Activated effector memory CD4-positive, alpha-beta T cell treated with anti-CD3 and anti-CD28 coated beads, Interleukin-2, amount 50 U/mL, for 16 hours (primary cell): ENCODE measurements around the gene TANK.

Experiments used
- DNase-seq: peaks from one replicate; pipeline ENCODE4 v3.0.0-alpha.2; 2020

The TANK gene

GRCh38 chr2:161134547-161135518 lies 25.4 kb upstream of the TANK start:
- no peak for DNase-seq

GRCh38 chr2:161135951-161136593 lies 24.2 kb upstream of the TANK start:
- DNase-seq: no peak

DNA sequence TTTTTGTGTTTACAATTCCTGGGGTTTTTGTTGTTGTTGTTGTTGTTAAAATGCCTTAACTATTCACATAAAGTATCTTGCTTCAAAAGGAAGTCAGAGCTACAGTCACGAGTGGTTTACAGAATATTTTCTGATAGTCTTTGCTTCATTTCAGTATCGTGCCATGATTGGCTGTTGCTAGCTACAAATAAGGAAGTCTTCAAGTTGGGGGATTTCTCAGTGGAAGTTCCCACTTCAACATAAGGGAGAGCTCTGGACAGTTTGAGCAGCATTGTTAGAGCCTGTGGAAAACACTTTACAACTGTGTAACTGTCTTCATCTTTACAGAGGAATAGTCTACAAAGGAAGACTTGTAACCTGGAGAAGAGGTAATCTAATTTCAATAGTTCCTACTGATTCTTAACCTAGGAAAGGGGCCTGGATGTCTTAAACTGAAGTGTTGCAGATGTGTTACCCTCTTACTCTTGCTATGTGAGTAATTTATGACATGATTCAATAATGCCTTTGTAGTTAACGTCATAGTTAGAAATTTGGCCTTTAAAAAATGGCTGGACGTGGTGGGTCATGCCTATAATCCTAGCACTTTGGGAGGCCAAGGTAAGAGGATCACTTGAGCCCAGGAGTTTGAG lies 23.4 kb upstream of the TANK start:
- peak; percentile 66 for DNase-seq

GRCh38 chr2:161138429-161138828 lies 21.8 kb upstream of the TANK start:
- peak; percentile 76 for DNase-seq

GRCh38 chr2:161139098-161139987 lies 20.9 kb upstream of the TANK start:
- no peak for DNase-seq

GRCh38 chr2:161141033-161141432 lies 19.2 kb upstream of the TANK start:
- peak; percentile 71 for DNase-seq

DNA sequence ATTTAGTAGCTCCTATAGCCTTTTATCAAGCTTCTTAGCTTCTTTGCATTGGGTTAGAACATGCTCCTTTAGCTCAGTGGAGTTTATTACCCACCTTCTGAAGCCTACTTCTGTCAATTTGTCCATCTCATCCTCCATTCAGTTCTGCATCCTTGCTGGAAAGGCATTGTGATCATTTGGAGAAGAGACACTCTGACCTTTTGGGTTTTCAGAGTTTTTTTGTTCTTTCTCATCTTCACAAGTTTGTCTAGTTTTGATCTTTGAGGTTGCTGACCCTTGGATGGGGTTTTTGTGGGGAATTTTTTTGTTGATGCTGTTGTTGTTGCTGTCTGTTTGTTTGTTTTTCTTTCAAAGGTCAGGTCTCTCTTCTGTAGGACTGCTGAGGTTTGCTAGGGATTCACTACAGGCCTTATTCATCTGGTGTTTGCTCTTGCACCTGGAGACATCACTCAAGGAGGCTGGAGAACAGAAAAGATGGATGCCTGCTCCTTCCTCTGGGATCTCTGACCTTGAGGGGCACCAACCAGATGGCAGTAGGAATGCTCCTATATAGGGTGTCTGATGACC lies 13.9 kb upstream of the TANK start:
- no peak for DNase-seq

- no peak for DNase-seq
Observed at GRCh38 chr2:161146996-161147395, 13.2 kb upstream of the TANK start.

DNA sequence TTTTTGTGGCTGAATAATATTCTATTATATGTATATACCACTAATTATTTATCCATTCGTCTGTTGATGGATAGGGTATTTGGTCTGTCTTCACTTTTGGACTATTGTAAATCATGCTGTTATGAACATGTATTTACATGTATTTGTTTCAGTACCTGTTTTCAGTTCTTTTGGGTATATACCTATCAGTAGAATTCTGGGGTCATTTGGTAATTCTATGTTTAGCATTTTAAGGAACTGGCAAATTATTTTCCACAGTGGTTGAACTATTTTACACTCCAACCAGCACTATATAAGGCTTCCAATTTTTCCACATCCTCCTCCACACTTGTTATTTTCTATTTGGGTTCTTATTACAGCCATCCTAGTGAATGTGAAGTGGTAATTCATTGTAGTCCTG lies 12.4 kb upstream of the TANK start:
- DNase-seq: no peak

DNA sequence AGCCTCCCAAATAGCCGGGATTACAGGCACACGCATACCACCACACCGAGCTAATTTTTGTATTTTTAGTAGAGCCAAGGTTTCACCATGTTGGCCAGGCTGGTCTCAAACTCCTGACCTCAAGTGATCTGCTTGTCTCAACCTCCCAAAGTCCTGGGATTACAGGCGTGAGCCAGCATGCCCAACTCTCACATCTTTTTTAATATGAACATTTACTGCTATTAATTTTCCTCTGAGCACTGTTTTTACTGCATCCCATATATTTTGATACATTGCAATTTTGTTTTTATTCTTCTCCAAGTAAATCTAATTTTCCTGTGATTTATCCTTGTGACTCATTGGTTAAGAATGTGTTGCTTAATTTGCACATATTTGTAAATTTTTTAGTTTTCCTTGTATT lies 9.5 kb upstream of the TANK start:
- no peak for DNase-seq

GRCh38 chr2:161152302-161152701 lies 7.9 kb upstream of the TANK start:
- DNase-seq: no peak

GRCh38 chr2:161158882-161159281 lies 1.3 kb upstream of the TANK start:
- DNase-seq: no peak

DNA sequence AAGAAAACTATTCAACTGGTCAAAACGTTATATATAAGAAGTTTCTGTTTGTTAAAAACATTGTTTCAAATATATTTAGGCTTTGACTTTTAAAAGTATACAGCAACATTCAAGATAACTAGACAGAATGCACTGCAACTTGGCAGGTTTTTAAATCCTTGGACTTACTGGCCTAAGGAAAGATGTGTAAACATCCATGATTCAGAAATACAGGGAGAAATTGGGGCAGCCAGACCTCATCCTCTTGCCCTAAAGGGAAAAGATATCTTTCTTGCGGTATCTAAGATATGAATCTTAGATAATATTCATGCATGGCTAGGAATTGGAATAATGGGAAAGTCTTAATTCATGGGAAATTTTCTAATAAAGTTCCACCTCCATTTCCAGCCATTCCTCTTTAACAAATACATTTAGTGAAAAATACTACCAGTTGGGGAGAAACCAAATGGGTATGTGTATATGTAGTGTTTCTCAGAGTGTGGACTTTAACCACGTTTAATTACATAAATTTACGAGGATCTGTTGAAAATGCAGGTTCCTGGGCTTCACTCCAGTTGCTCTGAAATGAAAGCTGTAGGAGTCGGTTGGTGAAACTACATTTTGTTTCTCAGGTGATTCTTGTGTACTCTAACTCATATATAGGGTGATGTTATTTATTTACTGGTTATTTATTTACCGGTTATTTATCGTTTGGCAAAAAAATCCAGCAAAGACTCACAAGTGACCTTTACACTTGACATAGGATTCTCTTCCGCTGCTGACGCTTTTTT lies 587 bp upstream of the TANK start:
- DNase-seq: no peak

DNA sequence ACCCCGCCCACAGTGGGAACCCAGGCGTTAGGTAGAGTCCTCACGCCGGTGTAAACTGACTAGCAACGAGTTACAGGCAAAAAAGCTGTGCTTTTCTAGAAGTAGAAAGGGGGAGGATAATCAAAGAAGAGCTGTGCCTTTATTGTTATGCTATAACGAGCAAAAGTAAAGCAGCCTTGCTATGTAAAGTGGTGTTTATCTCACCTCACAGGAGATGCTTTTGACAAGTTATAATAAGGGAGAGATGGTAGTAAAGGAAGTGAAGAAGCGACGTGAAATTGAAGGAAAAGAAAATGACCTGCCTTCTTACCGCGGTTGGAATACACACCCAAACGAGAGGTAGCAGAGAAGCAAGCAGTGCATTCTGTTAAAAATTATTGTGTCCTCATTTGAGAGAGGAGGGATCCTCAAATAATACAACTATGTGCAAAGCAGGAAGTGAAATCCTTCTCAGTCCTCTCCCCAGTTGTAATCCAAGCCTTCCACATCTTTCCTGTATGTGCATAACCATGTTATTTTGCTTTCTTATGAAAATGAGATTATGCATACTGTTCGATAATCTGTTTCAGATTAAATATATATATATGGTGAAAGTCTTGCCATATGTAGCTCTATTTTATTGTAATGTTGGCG lies 962 bp downstream of the TANK start:
- DNase-seq: no peak

DNA sequence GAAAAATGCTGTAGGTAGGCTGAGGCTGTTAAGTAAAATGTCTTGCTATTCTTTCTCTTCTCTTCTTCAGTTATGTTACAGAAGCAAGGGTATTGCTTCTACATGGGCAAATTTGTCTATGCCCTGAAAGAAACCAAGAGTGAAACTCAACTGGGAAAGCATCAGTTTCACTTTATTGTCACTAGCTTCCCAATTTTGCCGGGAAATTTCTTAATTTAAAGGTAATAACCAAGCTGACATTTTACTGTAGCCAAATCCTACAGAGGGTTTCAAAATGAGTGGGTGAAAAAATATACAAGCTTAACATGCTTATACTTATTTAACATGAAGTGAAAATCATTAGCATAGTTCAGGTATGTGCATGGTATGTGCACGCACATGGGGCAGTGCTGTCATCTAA lies 3.2 kb downstream of the TANK start:
- DNase-seq: peak; percentile 53

DNA sequence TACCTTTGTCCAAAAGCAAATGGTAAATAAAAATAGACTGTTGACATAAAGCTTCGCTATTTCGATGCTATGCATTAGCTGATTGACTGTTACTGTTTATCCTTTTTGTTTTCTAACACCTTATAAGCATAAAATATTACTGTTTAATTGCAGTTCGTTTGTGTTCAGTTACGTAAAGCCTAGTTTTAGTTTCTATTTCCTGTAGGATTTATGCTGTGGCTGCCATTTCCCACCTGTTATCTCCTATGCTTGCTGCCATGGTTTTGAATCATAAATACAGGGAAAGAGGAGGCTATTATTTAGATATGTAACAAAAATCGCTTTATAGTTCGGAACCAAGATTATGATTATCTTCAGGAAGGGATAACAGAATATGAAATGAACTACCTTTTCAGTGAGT lies 3.9 kb downstream of the TANK start:
- no peak for DNase-seq

DNA sequence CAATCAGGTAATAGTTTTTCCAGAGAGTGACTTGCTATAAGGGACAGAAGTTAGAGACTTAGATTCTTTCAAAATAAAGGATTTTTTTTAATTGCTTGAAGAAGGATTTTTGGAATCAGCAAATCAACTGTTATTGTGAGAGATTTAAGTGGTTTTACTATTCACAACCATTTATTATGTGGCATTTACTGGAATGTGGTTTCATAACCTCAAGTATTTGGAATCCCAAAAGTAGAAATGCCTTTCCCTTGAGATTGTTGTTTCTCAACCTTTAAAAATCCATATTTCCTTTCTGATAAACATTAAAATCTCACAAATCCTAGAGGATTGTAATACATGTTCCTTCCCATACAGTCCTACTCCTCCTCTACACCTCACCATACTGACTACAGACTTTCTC lies 5.0 kb downstream of the TANK start:
- DNase-seq: no peak

- DNase-seq: peak; percentile 48
Observed at GRCh38 chr2:161165811-161166210, 5.6 kb downstream of the TANK start.

- DNase-seq: peak; percentile 86
Observed at GRCh38 chr2:161166538-161167409, 6.5 kb downstream of the TANK start.

DNA sequence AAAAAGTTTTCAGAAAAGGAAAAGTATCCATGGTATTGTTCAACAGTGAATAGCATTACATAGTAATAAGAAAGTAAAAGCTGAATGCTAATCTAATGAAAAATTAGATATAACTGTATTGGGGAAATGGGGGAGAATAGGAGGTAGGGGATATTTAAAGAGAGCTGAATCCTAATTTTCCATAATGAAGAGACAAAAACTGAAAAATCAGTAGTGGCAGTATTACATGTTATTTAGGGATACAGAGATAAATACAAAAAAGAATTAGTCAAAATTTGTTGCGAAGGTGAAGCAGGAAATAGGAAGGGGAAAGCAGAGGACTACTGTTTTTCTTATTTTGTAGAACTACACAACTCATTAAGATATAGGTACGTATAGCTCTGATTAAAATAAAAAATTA lies 9.1 kb downstream of the TANK start:
- DNase-seq: no peak
